Mesendoderm (in vitro differentiated cells): ENCODE results near the gene CTNNA3.
A peak's percentile ranks its signal among the peaks of the same experiment; 100 is the strongest.

Experiments used
- DNase-seq: peaks from one replicate; pipeline ENCODE4 v3.0.0; 2013
- H2AK5ac ChIP-seq: 2 replicates; pipeline ENCODE4 v1.6.1; 2013; ENCODE audit warnings: low read length, inconsistent platforms
- H2BK120ac ChIP-seq: 2 replicates; pipeline ENCODE4 v1.6.1; 2013; ENCODE audit warnings: low read depth, mild to moderate bottlenecking, low read length, moderate library complexity, mixed read lengths
- H2BK15ac ChIP-seq: replicated peaks from 2 replicates; pipeline ENCODE4 v1.6.1; 2013; ENCODE audit warnings: low read depth, mild to moderate bottlenecking, moderate library complexity
- H2BK5ac ChIP-seq: 2 replicates; pipeline ENCODE4 v1.6.1; 2013; ENCODE audit warnings: low read length, inconsistent platforms
- H3K18ac ChIP-seq: 2 replicates; pipeline ENCODE4 v1.6.1; 2013; ENCODE audit warnings: mild to moderate bottlenecking, low read length, mixed read lengths
- H3K23ac ChIP-seq: one replicate; pipeline ENCODE4 v1.6.1; 2013; ENCODE audit warnings: low read length
- H3K27ac ChIP-seq: 2 replicates; pipeline ENCODE4 v1.5.1; 2013; ENCODE audit warnings: low read depth, mild to moderate bottlenecking, inconsistent platforms, low read length, moderate library complexity
- H3K27me3 ChIP-seq: 2 replicates; pipeline ENCODE4 v1.6.1; 2013; ENCODE audit warnings: low read length, control low read depth, mild to moderate bottlenecking, inconsistent platforms; ENCODE audit not compliant: insufficient read depth, poor library complexity
- H3K36me3 ChIP-seq: 2 replicates; pipeline ENCODE4 v1.6.1; 2013; ENCODE audit warnings: low read length, inconsistent platforms; ENCODE audit not compliant: control insufficient read depth, insufficient read depth
- H3K4ac ChIP-seq: one replicate; pipeline ENCODE4 v1.6.1; 2013; ENCODE audit warnings: low read depth, mild to moderate bottlenecking, low read length, moderate library complexity
- H3K4me1 ChIP-seq: 2 replicates; pipeline ENCODE4 v1.6.1; 2013; ENCODE audit warnings: low read depth, low read length, inconsistent platforms; ENCODE audit not compliant: control insufficient read depth
- H3K4me2 ChIP-seq: 2 replicates; pipeline ENCODE4 v1.6.1; 2013; ENCODE audit warnings: low read length
- H3K4me3 ChIP-seq: 2 replicates; pipeline ENCODE4 v1.5.1; 2013; ENCODE audit warnings: mild to moderate bottlenecking, low read length
- H3K56ac ChIP-seq: one replicate; pipeline ENCODE4 v1.6.1; 2013; ENCODE audit warnings: low read length
- H3K79me1 ChIP-seq: 2 replicates; pipeline ENCODE4 v1.6.1; 2013; ENCODE audit warnings: low read length, inconsistent platforms
- H3K79me2 ChIP-seq: 2 replicates; pipeline ENCODE4 v1.6.1; 2013; ENCODE audit warnings: mild to moderate bottlenecking, low read length; ENCODE audit not compliant: control insufficient read depth, insufficient read depth
- H3K9ac ChIP-seq: 2 replicates; pipeline ENCODE4 v1.6.1; 2013; ENCODE audit warnings: low read length, inconsistent platforms
- H4K5ac ChIP-seq: one replicate; pipeline ENCODE4 v1.6.1; 2013; ENCODE audit warnings: low read length
- H4K8ac ChIP-seq: one replicate; pipeline ENCODE4 v1.6.1; 2013; ENCODE audit warnings: low read depth, mild to moderate bottlenecking, control low read depth, low read length, moderate library complexity
- WGBS: extraction: QIAGEN DNeasy Blood & Tissue Kit; methylation state at CpG from one replicate; pipeline ENCODE4 v1.1.7; 2013; ENCODE audit warnings: low lambda C conversion rate, missing lambda C conversion rate; ENCODE audit not compliant: insufficient coverage; ENCODE audit errors: extremely low coverage; 5-methylcytosine and 5-hydroxymethylcytosine counted together

Gene CTNNA3

GRCh38 chr10:67648613-67649229 lies 47.3 kb downstream of the CTNNA3 start:
- no CpG with 5 or more reads among the region's 4 CpGs for WGBS
- Histone ChIP-seq H3K27me3 (no peaks in the 10 kb centered on the region), H3K4me2 (no peak overlapping the region), H3K18ac (no peak overlapping the region), H3K79me2 (no peaks in the 10 kb centered on the region), H3K56ac (no peak overlapping the region), H3K4me3 (no peak overlapping the region), H2BK120ac (no peak overlapping the region), H2AK5ac (no peak overlapping the region), H3K36me3 (no peaks in the 10 kb centered on the region), H3K79me1 (no peaks in the 10 kb centered on the region), H4K8ac (no peak overlapping the region), H2BK5ac (no peak overlapping the region), H3K4ac (no peak overlapping the region), H3K23ac (no peak overlapping the region), H3K27ac (no peak overlapping the region), H3K4me1 (no peaks in the 10 kb centered on the region), H4K5ac (no peak overlapping the region), H2BK15ac (no peak overlapping the region), H3K9ac (no peak overlapping the region)
- DNase-seq, result no peak

- Histone ChIP-seq H3K27me3 (no peaks in the 10 kb centered on the region), H3K79me2 (no peaks in the 10 kb centered on the region)
Observed at GRCh38 chr10:67630904-67631303, 65.1 kb downstream of the CTNNA3 start.

GRCh38 chr10:67629461-67629971 lies 66.5 kb downstream of the CTNNA3 start:
- peak overlapping the region; percentile 75 for H3K18ac ChIP-seq
- H4K5ac ChIP-seq, result no peak overlapping the region
- H3K27me3 ChIP-seq, result no peaks in the 10 kb centered on the region
- no peak overlapping the region for H2BK120ac ChIP-seq
- H3K36me3 ChIP-seq, result no peaks in the 10 kb centered on the region
- H3K4me2 ChIP-seq, result no peak overlapping the region
- peaks cover 2% of the 10 kb centered on the region for H3K4me1 ChIP-seq
- no peaks in the 10 kb centered on the region for H3K79me2 ChIP-seq
- H3K23ac ChIP-seq, result no peak overlapping the region
- no peak overlapping the region for H2BK15ac ChIP-seq
- no peaks in the 10 kb centered on the region for H3K79me1 ChIP-seq
- no peak overlapping the region for H4K8ac ChIP-seq
- no peak overlapping the region for H2BK5ac ChIP-seq
- no peak overlapping the region for H3K9ac ChIP-seq
- H3K56ac ChIP-seq, result no peak overlapping the region
- H3K4me3 ChIP-seq, result no peak overlapping the region
- DNase-seq, result peak; percentile 84
- H3K4ac ChIP-seq, result no peak overlapping the region
- peak overlapping the region; percentile 64 for H3K27ac ChIP-seq
- H2AK5ac ChIP-seq, result no peak overlapping the region

More at GRCh38 chr10:67630904-67631303, 65.1 kb downstream of the CTNNA3 start:
- Histone ChIP-seq H3K27ac (no peak overlapping the region), H3K79me1 (no peaks in the 10 kb centered on the region), H3K36me3 (no peaks in the 10 kb centered on the region), H3K23ac (no peak overlapping the region), H3K56ac (no peak overlapping the region), H2BK5ac (no peak overlapping the region), H3K9ac (no peak overlapping the region), H4K8ac (no peak overlapping the region), H3K4me3 (no peak overlapping the region), H2BK120ac (no peak overlapping the region), H3K18ac (no peak overlapping the region), H2AK5ac (no peak overlapping the region), H2BK15ac (no peak overlapping the region), H3K4ac (no peak overlapping the region), H4K5ac (no peak overlapping the region), H3K4me2 (no peak overlapping the region), H3K4me1 (peaks cover 2% of the 10 kb centered on the region)
- DNase-seq, result no peak

DNA sequence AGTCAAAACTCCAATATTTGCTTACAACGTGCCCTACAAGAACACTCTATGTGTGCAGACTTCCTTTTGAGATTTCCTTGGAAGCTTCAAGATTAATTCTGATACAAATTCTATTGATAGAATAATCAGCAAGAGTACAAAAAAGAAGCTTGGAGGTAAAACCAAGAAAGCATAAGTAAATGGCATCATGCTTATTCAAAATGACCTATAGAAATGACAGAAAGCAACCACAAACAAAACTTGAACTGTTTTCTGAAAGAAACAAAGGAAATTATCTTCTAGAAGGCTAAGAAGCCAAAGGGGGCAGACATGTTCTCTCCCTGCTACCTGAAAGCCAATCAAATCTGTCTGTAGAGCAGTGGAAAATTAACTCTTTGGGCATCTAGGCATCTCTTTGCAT lies 73.0 kb downstream of the CTNNA3 start:
- Histone ChIP-seq H3K23ac (no peak overlapping the region), H3K79me2 (no peaks in the 10 kb centered on the region), H3K4me3 (no peak overlapping the region), H4K5ac (no peak overlapping the region), H3K27ac (no peak overlapping the region), H3K18ac (no peak overlapping the region), H2BK120ac (no peak overlapping the region), H2AK5ac (no peak overlapping the region), H4K8ac (no peak overlapping the region), H3K4me1 (no peaks in the 10 kb centered on the region), H2BK15ac (no peak overlapping the region), H3K79me1 (no peaks in the 10 kb centered on the region), H2BK5ac (no peak overlapping the region), H3K4ac (no peak overlapping the region), H3K9ac (no peak overlapping the region), H3K27me3 (no peaks in the 10 kb centered on the region), H3K56ac (no peak overlapping the region), H3K36me3 (no peaks in the 10 kb centered on the region), H3K4me2 (no peak overlapping the region)
- no peak for DNase-seq
- WGBS, result no CpG with 5 or more reads among the region's 1 CpG

- Histone ChIP-seq H3K4me1 (no peaks in the 10 kb centered on the region), H2AK5ac (no peak overlapping the region), H3K18ac (no peak overlapping the region), H3K36me3 (no peaks in the 10 kb centered on the region), H2BK15ac (no peak overlapping the region), H3K4me2 (no peak overlapping the region), H3K27ac (no peak overlapping the region), H4K5ac (no peak overlapping the region), H3K4me3 (no peak overlapping the region), H3K4ac (no peak overlapping the region), H2BK5ac (no peak overlapping the region), H3K56ac (no peak overlapping the region), H3K27me3 (no peaks in the 10 kb centered on the region), H3K23ac (no peak overlapping the region), H3K79me1 (no peaks in the 10 kb centered on the region), H4K8ac (no peak overlapping the region), H3K79me2 (no peaks in the 10 kb centered on the region), H3K9ac (no peak overlapping the region), H2BK120ac (no peak overlapping the region)
- no peak for DNase-seq
- no CpG with 5 or more reads among the region's 1 CpG for WGBS
Observed at GRCh38 chr10:67622511-67622910, 73.5 kb downstream of the CTNNA3 start.

DNA sequence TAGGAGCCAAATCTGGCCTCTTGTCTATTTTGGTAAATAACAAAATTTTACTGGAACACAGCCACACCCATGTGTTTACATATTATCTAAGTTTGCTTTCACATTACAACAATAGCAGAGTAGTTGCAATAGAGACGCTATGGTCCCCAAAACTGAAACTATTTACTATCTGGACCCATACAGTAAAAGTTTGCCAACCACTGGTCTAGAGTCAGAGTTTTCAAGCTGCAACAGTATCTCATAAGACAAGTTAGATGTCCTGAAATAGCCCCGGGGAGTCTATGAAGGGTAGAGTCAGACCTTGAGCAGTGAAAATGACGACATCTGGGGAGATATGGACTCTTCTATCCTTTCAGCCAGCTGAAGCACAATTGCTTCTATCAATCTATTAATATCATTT lies 74.2 kb downstream of the CTNNA3 start:
- H3K36me3 ChIP-seq, result no peaks in the 10 kb centered on the region
- no peak overlapping the region for H3K4me2 ChIP-seq
- H2BK120ac ChIP-seq, result no peak overlapping the region
- no peaks in the 10 kb centered on the region for H3K27me3 ChIP-seq
- no peak for DNase-seq
- H3K4me1 ChIP-seq, result no peaks in the 10 kb centered on the region
- no peak overlapping the region for H3K27ac ChIP-seq
- H3K79me2 ChIP-seq, result no peaks in the 10 kb centered on the region
- H3K18ac ChIP-seq, result no peak overlapping the region
- no peak overlapping the region for H3K9ac ChIP-seq
- no peak overlapping the region for H2BK15ac ChIP-seq
- H2AK5ac ChIP-seq, result no peak overlapping the region
- no peak overlapping the region for H4K5ac ChIP-seq
- H4K8ac ChIP-seq, result no peak overlapping the region
- H3K4me3 ChIP-seq, result no peak overlapping the region
- no peaks in the 10 kb centered on the region for H3K79me1 ChIP-seq
- WGBS, result no CpG with 5 or more reads among the region's 3 CpGs
- no peak overlapping the region for H3K23ac ChIP-seq
- no peak overlapping the region for H2BK5ac ChIP-seq
- no peak overlapping the region for H3K56ac ChIP-seq
- H3K4ac ChIP-seq, result no peak overlapping the region
